ENCODE results near the gene PLIN4.

PLIN4 gene

GRCh38 chr19:4473011-4473762 is 45.1 kb downstream of the PLIN4 start:
- TF ChIP-seq CTCF (IDR thresholded peaks at IDR 0.05; ENCODE audit: low read depth, low read length, missing control alignments): no peak
- DNase-seq (ENCODE audit: low read depth): no peak

GRCh38 chr19:4472174-4472974 is 45.9 kb downstream of the PLIN4 start, which contains the start of gene HDGFL2:
Gene HDGFL2 (plus strand): TSS chr19:4472297. CDS start chr19:4472351, 54 bp downstream.
- H3K4me3 ChIP-seq (ENCODE audit: low read depth, low read length): peak within 1 kb of the TSS; percentile 88
- no peak for DNase-seq (ENCODE audit: low read depth)
- TF ChIP-seq CTCF (IDR thresholded peaks at IDR 0.05; ENCODE audit: low read depth, low read length, missing control alignments): no peak

More at GRCh38 chr19:4473011-4473762, 45.1 kb downstream of the PLIN4 start:
- peak overlapping the region; percentile 88 for H3K4me3 ChIP-seq (ENCODE audit: low read depth, low read length)

GRCh38 chr19:4471403-4472173 is 46.7 kb downstream of the PLIN4 start:
- peak; percentile 100 for DNase-seq (ENCODE audit: low read depth)
- H3K4me3 ChIP-seq (ENCODE audit: low read depth, low read length): peak overlapping the region; percentile 74
- TF ChIP-seq CTCF (IDR thresholded peaks at IDR 0.05; ENCODE audit: low read depth, low read length, missing control alignments): no peak

GRCh38 chr19:4467835-4468234 is 50.5 kb downstream of the PLIN4 start:
- DNase-seq (ENCODE audit: low read depth): no peak
- no peak for TF ChIP-seq CTCF (IDR thresholded peaks at IDR 0.05; ENCODE audit: low read depth, low read length, missing control alignments)
- no peak overlapping the region for H3K4me3 ChIP-seq (ENCODE audit: low read depth, low read length)

- TF ChIP-seq CTCF (IDR thresholded peaks at IDR 0.05; ENCODE audit: low read depth, low read length, missing control alignments): no peak
- H3K4me3 ChIP-seq (ENCODE audit: low read depth, low read length): no peak overlapping the region
- DNase-seq (ENCODE audit: low read depth): no peak
These were observed 53.3 kb downstream of the PLIN4 start for GRCh38 chr19:4464815-4465581.

All from GM12864 (cell line).